Measurements from ENCODE around the gene CMC4. TPM values are rescaled to one million over a fixed set of nuclear protein-coding genes. Genes with fewer than 3 reads are reported as not detected.

Gene CMC4
- total RNA-seq, 2 experiments from 2014 or later = 5.6 to 6.5 TPM

GRCh38 chrX:155094468-155095061, 23.6 kb upstream of the CMC4 start:
- no peak overlapping the region for H3K4me3 Mint-ChIP-seq
- TF ChIP-seq CTCF (IDR thresholded peaks at IDR 0.05) = peak; percentile 72
- H3K4me1 Mint-ChIP-seq (ENCODE audit: low read depth) = peaks cover 6% of the 10 kb centered on the region
- Histone ChIP-seq H3K27ac (ENCODE audit: low read depth in 1 of 2, low read length in 2 of 2) (no peak overlapping the region), H3K36me3 (ENCODE audit: insufficient read depth, low read length) (peaks cover 34% of the 10 kb centered on the region), H3K9me3 (ENCODE audit: control insufficient read depth in 1 of 2, insufficient read depth in 1 of 2, low read length in 2 of 2) (no peaks in the 10 kb centered on the region), H3K27me3 (ENCODE audit: control insufficient read depth in 1 of 2, insufficient read depth in 2 of 2, low read length in 2 of 2) (no peaks in the 10 kb centered on the region), H3K4me1 (ENCODE audit: insufficient read depth, low read length) (no peaks in the 10 kb centered on the region), H3K4me3 (ENCODE audit: low read length) (no peak overlapping the region)
- no peak overlapping the region for H3K27ac Mint-ChIP-seq
- peaks cover 36% of the 10 kb centered on the region for H3K36me3 Mint-ChIP-seq (ENCODE audit: low read depth)
- H3K9me3 Mint-ChIP-seq = no peaks in the 10 kb centered on the region
- POLR2A ChIA-PET = interaction anchor here (0.9 kb wide), 1 partner anchor 145 kb away, joined by 3 read pairs; no protein-coding TSS in a partner anchor
- CTCF ChIA-PET = interaction anchor here (1.7 kb wide), 2 partner anchors 16 to 46 kb away, joined by 3 to 5 read pairs; no protein-coding TSS in a partner anchor
- H3K27me3 Mint-ChIP-seq = no peaks in the 10 kb centered on the region
- ATAC-seq (ENCODE audit: poor library complexity) = peak; percentile 88
- peak in 8 of 14 experiments; percentile 1 to 69 (median 34) for DNase-seq
- intact Hi-C loops (cut with DNase I, micrococcal nuclease) = loop anchor here (1.0 to 10.0 kb wide), 3 partner anchors 80 to 123 kb away; partner anchors contain the start of gene VBP1 (in 2 of the 2)

- H3K4me1 ChIP-seq (ENCODE audit: insufficient read depth, low read length) = no peaks in the 10 kb centered on the region
- ATAC-seq (ENCODE audit: poor library complexity) (no peak), DNase-seq (no peak)
- Mint-ChIP-seq H3K4me1 (ENCODE audit: low read depth) (no peaks in the 10 kb centered on the region), H3K27me3 (no peaks in the 10 kb centered on the region), H3K27ac (no peak overlapping the region), H3K36me3 (ENCODE audit: low read depth) (peaks cover 20% of the 10 kb centered on the region), H3K4me3 (no peak overlapping the region), H3K9me3 (no peaks in the 10 kb centered on the region)
- ChIA-PET CTCF (interaction anchor here (0.6 to 1.8 kb wide), 3 partner anchors 12 to 169 kb away, joined by 4 read pairs; no protein-coding TSS in a partner anchor), POLR2A (no interaction called here)
- H3K9me3 ChIP-seq (ENCODE audit: control insufficient read depth in 1 of 2, insufficient read depth in 1 of 2, low read length in 2 of 2) = no peaks in the 10 kb centered on the region
- peaks cover 28% of the 10 kb centered on the region for H3K36me3 ChIP-seq (ENCODE audit: insufficient read depth, low read length)
- H3K4me3 ChIP-seq (ENCODE audit: low read length) = no peak overlapping the region
- no peak overlapping the region for H3K27ac ChIP-seq (ENCODE audit: low read depth in 1 of 2, low read length in 2 of 2)
- intact Hi-C loops (cut with DNase I, micrococcal nuclease) = loop anchor here (2.0 kb wide), 2 partner anchors 104 to 168 kb away; no protein-coding TSS in a partner anchor
- H3K27me3 ChIP-seq (ENCODE audit: control insufficient read depth in 1 of 2, insufficient read depth in 2 of 2, low read length in 2 of 2) = no peaks in the 10 kb centered on the region
- TF ChIP-seq CTCF (IDR thresholded peaks at IDR 0.05) = no peak
These were observed 16.2 kb upstream of the CMC4 start for GRCh38 chrX:155086961-155087735.

- H3K4me3 ChIP-seq (ENCODE audit: low read length) = no peak overlapping the region
- H3K27ac Mint-ChIP-seq = no peak overlapping the region
- ChIA-PET POLR2A (no interaction called here), CTCF (interaction anchor here (0.6 to 1.8 kb wide), 3 partner anchors 12 to 168 kb away, joined by 4 read pairs; no protein-coding TSS in a partner anchor)
- peak; percentile 51 for TF ChIP-seq CTCF (IDR thresholded peaks at IDR 0.05)
- peaks cover 28% of the 10 kb centered on the region for H3K36me3 ChIP-seq (ENCODE audit: insufficient read depth, low read length)
- H3K9me3 Mint-ChIP-seq = no peaks in the 10 kb centered on the region
- no peak overlapping the region for H3K27ac ChIP-seq (ENCODE audit: low read depth in 1 of 2, low read length in 2 of 2)
- no peaks in the 10 kb centered on the region for H3K27me3 ChIP-seq (ENCODE audit: control insufficient read depth in 1 of 2, insufficient read depth in 2 of 2, low read length in 2 of 2)
- no peaks in the 10 kb centered on the region for H3K4me1 ChIP-seq (ENCODE audit: insufficient read depth, low read length)
- no peaks in the 10 kb centered on the region for H3K27me3 Mint-ChIP-seq
- ATAC-seq (ENCODE audit: poor library complexity) (peak; percentile 34), DNase-seq (peak in 13 of 14 experiments; percentile 5 to 67 (median 24))
- H3K4me1 Mint-ChIP-seq (ENCODE audit: low read depth) = no peaks in the 10 kb centered on the region
- peaks cover 24% of the 10 kb centered on the region for H3K36me3 Mint-ChIP-seq (ENCODE audit: low read depth)
- intact Hi-C loops (cut with DNase I, micrococcal nuclease) = loop anchor here (2.0 kb wide), 2 partner anchors 104 to 168 kb away; no protein-coding TSS in a partner anchor
- no peak overlapping the region for H3K4me3 Mint-ChIP-seq
- H3K9me3 ChIP-seq (ENCODE audit: control insufficient read depth in 1 of 2, insufficient read depth in 1 of 2, low read length in 2 of 2) = no peaks in the 10 kb centered on the region
These were observed 15.4 kb upstream of the CMC4 start for GRCh38 chrX:155086202-155086840.

Measured in CD4-positive, alpha-beta T cell (primary cell).